NCI-H774 (cell line): ENCODE measurements around the gene TM4SF5.

Source experiments
- DNase-seq: peaks from one replicate; lab custom pipeline; 2025; lab: John Stamatoyannopoulos, UW

Gene TM4SF5

DNA sequence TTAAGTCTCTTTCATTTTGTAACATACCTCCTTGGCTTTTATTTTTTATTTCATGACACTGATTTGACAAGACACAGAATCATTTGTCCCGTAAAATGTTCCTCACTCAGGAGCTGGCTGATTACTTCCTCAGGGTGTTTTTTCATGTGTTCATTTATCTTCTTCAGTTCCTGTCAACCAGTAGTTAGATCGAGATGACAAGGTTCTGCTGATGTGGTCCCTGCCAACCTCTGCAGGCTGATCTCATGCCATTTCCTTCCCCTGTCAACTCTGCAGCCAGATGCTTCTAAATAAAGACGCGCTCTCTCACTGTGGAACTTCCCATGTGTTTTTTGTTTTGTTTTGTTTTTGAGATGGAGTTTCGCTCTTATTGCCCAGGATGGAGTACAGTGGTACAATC lies 23.8 kb upstream of the TM4SF5 start:
- no peak for DNase-seq

DNA sequence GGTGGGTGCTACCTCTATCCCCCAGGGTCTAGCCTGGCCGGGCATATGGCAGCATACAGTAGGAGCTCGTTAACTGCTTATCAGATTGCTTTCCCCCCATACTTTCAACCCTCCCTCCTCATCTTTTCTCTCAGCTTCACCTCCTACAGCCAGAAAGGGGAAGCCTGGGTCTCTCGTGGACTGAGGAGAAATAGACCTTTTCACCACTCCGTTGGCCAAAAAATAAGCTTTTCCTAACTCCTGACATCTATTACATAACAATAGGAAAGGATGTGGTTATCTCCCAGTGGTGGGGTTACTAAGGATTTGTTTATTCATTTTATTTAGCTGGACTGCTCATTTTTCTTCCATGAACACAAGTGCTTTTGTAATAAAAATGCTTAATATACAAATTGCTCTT lies 23.0 kb upstream of the TM4SF5 start:
- no peak for DNase-seq

DNA sequence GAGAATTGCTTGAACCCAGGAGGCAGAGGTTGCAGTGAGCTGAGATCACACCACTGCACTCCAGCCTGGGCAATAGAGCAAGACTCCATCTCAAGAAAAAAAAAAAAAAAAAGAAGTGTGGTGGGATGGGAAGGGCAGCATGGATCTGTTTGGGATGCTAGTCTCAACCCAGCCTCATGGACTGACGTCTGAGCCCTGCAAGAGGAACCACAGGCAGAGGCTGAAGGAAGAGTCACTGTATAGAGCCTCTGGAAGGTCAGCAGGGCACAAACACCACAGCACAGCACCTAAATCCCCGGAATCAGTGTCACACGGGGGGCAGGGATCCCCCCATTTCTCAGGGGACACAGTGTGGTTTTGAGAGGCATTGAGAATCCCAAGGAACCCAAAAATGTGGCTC lies 21.1 kb upstream of the TM4SF5 start:
- no peak for DNase-seq

DNA sequence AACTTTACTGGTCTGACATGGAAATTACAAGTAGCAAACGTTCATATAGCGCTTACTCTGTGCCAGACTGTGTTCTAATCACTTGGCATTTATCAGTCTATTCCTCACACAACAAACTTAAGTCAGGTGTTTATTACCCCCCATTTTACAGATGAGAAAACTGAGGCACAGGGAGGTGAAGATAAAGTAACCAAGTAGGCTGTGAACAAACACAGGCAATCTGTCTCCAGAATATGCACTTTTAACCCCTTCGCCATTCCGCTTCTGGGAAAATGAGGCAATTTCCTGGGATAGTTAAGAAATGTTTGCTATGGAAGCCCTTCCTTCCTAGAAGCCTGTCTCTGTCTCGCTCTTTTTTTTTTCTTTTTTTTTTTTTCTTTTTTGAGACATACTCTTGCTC lies 19.8 kb upstream of the TM4SF5 start:
- DNase-seq, result no peak

DNA sequence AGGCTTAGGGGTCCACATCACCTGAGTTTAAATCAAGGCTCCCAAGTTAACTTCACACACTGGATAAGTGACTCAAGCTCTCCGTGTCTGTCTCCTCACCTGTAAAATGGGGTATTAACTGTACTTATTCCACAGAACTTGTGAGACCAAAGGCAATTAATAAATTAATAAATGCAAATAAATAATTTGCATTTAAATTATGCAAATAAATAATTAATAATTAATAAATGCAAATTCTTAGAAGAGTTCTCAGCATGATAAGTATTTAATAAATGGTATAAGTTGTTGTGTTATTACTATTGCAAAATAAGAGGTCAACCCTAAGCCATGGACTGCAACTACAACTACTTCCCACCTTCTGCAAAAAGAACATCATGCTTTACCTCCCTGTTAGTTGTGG lies 18.3 kb upstream of the TM4SF5 start:
- no peak for DNase-seq

DNA sequence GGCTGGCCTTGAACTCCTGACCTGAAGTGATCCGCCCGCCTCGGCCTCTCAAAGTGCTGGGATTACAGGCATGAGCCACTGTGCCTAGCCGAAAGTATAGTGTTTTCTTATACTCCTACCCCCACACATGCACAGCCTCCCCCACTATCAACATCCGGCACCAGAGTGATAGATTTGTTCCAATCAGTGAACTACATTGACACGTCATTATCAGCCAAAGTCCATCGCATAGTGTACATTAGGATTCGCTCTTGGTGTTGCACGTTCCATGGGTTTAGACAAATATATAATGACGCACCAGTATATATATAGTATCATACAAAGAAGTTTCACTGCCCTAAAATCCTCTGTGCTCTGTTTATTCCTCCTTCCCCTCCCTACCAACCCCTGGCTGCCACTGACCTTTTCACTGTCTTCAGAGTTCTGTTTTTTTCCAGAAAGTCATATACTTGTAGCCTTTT lies 11.9 kb upstream of the TM4SF5 start:
- DNase-seq, result no peak

DNA sequence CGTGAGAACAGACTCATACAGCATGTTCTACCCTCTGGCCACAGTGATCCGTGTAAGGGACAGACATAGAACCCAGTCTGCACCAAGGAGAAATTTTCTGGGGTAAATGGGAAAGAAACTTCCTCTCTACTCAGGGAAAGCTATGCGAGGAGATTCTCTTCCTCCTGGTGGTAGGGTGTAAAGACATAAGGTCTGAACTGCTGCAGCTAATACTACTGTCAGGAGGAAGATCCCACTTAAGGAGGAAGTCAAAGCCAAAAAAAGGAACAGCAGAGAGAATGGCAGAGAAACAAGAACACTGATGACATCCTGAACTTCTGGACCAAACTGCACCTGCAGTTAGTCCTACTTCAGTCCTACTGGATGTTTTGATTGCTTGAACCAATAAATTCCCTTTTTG lies 7.1 kb upstream of the TM4SF5 start:
- no peak for DNase-seq

DNA sequence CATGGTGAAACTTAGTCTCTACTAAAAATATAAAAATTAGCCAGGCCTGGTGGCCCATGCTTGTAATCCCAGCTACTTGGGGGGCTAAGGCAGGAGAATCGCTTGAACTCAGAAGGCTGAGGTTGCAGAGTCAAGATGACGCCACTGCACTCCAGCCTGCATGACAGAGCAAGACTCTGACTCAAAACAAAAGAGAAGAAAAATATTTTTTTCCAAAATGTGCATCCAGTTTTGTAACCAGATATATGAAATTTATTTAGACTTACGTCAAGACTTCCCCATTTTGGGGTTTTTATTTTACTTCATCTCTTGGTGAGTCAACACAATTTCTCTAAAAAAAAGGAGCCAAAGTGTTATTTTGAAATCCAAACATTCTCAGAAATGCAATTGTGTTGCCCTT lies 5.5 kb upstream of the TM4SF5 start:
- no peak for DNase-seq

DNA sequence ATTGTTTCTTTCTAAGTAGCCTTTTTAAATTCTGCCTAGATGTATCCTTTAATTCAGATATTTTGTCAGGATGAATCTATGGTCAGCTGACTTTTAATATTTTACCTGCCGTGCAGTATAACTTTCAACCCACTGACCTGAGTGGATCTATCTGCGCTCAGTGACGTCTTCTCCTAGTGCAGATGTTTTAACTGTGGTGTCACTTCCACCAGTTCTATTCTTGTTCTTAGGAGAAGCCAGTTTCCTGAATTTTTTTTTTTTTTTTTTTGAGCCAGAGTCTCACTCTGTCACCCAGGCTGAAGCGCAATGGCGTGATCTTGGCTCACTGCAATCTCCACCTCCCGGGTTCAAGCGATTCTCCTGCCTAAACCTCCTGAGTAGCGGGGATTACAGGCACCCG lies 5.0 kb upstream of the TM4SF5 start:
- DNase-seq, result no peak

DNA sequence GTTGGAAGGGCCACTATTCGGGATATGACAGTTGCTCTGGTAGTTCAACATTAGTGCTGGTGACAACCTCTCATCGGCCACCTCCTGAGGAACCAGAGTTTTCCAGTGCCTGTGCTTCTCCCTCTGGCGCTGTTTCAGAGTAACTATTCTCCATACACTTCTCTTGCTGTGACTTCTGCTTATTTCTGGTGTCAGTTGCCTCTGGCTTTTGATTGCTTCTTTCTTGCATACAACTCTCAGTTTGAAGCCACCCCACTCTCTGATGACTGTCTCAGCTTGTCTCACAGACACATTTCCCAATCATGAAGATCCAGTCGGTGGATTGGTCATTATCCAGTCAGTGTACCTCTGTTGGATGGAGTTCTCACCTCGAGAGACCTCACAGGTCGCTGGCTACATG lies 3.4 kb upstream of the TM4SF5 start:
- no peak for DNase-seq

DNA sequence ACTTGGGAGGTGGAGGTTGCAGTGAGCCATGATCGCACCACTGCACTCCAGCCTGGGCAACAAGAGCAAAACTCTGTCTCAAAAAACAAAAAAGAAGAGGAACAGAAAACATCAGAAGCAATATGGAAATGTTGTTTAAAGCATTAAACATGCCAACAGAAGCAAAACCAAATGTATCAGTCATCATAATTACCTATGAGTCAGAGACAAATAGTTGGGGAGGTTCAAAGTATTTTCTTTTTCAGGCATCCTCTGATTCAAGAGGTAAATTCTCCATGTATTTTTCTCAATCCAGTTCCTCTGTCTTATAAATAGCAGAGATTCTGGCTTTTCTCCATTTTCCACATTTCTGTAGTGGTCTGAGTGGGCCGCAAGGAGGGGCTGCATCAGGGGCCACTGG lies 2.1 kb upstream of the TM4SF5 start:
- DNase-seq, result no peak

DNA sequence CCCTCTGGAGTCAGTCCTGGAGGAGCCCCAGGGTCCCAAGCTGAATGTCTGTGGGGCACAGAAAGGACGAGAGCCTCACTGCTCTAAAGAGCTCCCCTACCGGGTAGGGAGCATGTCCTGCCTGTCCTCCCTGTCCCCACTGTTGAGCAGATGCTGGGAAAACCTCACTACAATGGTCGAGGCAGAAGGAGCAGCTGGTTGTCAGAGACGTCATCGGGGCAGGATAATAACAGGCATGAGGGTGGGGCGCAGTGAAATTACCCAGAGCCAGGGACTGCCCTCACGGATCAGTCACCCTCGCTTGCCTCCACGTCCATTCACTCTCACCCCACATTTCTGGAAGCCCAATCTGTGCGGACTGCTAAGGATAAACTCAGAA lies 538 bp downstream of the TM4SF5 start:
- DNase-seq, result no peak

DNA sequence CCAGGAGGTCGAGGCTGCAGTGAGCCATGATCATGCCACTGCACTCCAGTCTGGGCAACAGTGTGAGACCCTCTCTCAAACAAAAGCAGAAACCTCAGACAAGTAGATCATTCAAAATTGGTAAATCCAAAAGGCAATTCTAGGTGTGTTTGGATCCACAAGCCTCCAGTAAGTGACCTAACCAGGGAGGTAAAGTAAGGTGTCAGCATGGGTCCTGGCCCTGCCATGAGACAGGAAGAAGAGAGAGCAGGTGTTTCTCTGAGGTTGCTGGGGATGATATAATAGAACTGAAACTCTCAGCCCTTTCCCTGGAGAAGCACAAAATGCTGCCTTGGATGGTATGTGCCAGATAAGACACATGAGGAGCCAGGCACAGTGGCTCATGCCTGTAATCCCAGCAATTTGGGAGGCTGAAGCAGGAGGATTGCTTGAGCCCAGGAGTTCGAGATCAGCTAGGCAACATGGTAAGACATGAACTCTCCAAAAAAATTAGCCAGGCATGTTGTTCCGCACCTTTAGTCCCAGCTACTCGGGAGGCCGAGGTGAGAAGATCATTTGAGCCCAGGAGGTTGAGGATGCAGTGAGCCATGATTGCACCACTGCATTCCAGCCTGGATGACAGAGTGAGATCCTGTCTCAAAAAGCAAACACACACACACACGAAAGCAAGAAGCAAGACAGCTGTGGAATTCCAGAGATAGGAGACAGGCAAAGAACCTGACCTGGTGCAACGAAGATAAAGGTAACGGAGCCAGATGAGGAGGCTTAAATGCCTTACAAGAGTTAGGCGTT lies 6.5 kb downstream of the TM4SF5 start:
- DNase-seq, result no peak

DNA sequence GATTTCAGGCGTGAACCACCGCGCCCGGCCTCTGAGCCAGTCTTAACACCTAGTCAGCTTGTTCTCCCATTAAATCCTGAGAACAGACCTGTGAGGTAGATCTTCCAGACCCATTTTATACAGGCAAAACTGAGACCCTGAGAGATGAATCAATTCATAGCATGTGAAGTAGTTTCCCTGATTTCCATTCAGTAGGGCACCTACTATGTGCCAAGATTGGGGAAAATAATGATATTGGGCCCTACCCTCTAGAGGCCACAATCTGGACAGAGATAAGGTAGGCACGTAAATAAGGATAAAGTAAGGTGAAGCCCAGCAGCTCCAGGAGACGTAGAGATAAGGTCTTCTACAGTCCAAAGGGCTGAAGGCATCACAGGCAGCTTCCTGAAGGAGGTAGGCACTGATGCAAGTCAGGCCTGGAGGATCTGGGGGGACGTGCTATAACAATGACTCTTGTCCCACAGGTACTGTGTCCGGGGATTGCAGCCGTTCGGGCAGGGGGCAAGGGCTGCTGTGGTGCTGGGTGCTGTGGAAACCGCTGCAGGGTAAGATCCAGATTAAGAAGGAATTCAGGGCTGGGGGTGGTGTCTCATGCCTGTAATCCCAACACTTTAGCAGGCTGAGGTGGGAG lies 8.8 kb downstream of the TM4SF5 start:
- DNase-seq, result no peak

DNA sequence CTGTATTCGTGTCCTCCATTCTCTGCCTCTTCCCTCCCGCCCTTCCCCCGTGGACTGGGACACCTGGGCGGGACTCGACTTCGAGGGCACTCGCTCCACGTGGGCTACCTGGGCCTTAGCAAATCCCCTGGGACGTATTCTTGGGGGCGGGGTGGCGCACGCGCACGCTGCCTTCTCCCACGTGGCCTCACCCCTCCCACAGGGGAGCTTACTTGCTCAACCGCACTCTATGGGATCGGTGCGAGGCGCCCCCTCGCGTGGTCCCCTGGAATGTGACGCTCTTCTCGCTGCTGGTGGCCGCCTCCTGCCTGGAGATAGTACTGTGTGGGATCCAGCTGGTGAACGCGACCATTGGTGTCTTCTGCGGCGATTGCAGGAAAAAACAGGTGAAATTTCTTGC lies 11.0 kb downstream of the TM4SF5 start:
- no peak for DNase-seq

DNA sequence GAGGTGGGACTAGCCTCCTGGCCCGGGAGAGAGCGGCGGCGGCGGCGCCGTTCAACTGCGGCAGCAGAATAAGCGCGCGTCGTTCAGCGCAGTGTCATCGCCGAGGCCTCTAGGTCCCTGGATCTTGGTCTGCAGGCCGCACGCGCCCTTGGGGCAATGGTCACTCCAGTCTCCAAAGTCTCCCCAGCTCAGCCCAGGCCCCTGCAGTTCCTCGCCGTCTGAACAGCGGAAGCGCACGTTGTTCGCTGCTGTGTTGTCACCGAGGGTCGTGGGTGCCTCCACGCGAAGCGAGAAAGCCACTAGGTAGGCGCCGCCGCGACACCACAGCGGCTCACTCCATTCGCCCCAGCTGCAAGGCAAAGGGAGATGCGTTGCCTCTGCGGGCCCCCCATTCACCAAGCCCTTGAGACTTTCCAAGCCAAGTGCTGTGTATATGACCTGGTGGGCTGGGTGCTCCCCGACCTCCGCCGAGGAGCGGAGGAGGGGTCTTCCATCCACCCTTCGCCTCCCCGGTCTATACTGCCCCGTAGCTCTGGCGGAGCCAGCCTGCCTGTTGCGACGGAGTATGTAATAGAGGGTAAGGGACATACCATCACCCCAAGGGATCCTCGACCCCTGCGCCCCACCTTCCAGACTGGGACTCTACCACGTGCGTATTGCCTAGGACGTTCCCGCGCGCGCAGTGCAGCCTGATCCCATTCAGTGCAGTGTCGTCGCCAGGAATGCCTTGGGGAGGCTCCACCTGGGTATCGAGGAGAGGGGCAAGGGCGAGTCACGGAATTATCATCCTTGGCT lies 13.8 kb downstream of the TM4SF5 start:
- no peak for DNase-seq

DNA sequence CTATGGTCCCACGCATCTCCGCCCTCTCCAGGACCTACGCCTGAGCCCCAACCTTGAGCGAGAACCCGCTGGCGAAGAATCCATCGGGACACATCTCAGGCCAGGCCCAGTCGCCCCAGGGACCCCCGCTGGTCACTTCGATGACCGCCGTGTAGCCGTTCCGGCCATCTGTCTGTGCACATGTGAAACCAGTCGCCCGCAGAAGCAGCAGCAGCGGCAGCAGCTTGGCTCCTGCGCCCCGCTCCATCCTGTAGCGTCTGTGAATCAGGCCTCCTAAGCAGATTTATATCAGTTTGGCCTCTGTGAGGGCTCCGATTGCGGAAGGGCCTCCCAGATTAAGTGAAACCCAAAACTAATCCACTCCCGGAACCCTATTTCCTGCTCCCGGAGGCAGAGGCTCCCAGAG lies 14.4 kb downstream of the TM4SF5 start, which contains the start of gene VMO1:
Gene VMO1 (minus strand): TSS at position 259 of the 406 bp plus-strand sequence. CDS start 12 bp downstream, at position 247.
- no peak for DNase-seq

DNA sequence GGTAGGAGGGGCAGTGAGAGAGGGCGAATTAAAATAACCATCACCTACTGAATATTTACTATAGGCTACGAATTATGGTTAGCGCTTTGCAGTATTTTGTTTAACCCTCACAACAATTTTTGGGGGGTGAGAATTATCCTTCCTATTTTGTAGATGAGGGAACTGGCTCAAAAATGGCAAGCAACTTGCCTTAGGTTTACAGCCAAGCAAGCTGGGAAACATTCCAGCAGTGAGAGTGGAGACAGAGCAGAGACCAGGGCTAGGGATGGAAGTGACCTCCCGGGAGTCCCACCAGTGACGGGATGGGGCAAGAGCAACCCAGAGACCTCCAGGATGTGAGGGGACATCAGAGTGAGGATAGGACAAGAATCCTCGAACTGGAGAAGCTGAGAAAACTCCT lies 14.8 kb downstream of the TM4SF5 start:
- no peak for DNase-seq

DNA sequence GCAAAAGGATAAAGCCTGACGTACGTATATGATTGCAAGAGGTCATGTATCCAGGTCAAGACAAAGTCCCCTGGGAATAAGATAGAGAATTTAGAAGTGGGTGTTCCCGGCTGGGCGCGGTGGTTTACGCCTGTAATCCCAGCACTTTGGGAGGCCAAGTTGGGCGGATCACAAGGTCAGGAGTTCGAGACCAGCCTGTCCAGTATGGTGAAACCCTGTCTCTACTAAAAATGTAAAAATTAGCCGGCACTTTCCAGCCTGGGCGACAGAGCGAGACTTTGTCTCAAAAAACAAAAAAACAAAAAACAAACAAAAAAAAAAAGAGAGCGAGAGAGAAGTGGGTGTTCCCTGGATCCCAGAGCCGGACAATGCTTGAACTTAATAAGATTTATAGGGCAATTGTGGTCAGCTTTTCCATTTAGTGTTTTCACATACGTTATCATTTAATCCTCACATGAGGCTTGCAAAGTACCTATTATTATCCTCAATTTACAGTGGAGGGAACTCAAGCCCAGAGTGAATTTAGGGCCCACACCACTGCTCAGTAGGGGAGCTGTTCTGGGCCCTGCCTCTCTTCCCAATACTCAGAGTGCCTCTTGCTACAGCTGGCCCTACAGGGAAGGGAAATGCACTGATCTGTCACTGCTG lies 16.6 kb downstream of the TM4SF5 start:
- no peak for DNase-seq

DNA sequence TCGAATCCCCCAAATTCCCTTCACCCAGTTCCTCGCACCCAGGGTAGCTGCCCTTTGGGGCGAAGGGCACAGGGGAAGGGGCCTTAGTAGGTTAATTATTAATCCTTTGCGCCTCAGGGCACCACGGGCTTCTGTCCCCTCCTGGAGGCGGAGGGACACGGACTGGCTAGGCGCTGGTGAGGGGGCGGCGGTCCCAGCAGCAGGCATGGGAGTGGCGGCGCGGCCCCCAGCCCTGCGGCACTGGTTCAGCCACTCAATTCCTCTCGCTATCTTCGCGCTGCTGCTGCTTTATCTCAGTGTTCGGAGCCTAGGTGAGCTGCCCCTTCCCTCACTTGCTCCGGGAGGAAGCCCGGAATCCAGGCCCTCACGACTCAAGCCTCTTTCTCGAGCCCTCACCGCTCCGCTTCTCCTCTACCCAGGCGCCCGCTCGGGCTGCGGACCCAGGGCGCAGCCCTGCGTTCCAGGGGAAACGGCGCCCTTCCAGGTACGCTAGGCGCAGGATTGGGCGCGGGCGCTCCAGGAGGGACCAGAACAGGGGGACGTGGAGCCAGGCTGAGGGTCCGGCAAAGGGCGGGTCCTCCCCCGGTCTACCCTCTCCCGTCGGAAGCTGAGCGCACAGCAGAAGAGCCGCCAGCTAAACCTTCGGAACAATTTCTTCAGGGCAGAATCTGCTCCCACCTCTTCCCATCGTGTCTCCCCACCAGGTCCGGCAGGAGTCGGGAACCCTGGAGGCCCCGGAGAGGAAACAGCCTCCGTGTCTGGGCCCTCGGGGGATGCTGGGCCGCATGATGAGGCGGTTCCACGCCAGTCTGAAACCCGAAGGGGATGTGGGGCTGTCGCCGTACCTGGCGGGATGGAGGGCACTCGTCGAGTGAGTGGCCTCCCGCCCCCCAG lies 17.4 kb downstream of the TM4SF5 start, which contains the start of gene GLTPD2:
Gene GLTPD2 (plus strand): TSS at position 158 of the 894 bp plus-strand sequence. CDS start 48 bp downstream, at position 206.
- no peak for DNase-seq

DNA sequence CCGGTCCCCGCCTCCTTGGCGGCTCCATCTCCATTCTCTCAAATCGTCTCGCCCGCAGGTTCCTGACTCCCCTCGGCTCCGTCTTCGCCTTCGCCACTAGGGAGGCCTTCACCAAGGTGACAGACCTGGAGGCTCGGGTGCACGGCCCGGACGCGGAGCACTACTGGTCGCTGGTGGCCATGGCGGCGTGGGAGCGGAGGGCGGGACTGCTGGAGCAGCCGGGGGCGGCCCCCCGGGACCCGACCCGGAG lies 17.9 kb downstream of the TM4SF5 start:
- no peak for DNase-seq
